Measurements from ENCODE around the gene RHBDD1.

Gene RHBDD1

DNA sequence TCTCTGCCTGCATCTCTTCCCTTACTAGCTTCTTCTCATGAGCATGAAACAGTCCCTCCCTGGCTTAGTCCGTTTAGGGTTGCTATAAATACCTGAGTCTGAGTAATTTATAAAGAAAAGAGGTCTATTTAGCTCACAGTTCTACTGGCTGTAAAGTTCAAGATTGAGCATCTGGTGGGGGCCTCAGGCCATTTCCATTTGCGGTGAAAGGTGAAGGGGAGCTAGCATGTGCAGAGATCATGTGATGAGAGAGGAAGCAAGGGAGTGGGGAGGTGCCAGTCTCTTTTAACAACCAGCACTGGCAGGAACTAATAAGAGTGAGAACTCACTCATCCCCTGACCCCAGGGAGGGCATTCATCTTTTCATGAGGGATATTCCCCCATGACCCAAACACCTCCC lies 26.8 kb downstream of the RHBDD1 start:
- no peak overlapping the region for H3K4me3 ChIP-seq (ENCODE audit: low read depth, low read length)
- no peak for TF ChIP-seq CTCF (IDR thresholded peaks at IDR 0.05; ENCODE audit: control insufficient read depth, extremely low read depth, insufficient read depth)
- DNase-seq (ENCODE audit: low read depth), result no peak

DNA sequence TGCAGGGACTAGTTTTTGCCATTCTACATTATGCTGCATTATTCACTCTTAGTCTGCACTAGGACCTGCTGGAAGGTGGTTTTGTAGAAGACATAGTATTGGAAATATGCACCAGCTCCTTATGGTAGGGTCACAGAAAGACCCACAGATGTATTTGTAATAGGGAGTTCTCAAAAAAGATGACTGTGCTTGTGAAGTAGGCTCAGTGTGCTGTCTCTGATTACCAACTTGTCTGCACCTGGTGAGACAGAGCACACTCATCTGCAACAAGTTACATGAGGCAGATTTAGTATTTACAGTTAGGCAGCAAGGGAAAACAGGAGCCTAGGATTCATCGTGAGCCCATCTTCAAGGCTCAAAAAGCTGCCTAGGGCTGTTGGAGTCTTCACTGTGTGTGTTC lies 29.4 kb downstream of the RHBDD1 start:
- no peak for TF ChIP-seq CTCF (IDR thresholded peaks at IDR 0.05; ENCODE audit: control insufficient read depth, extremely low read depth, insufficient read depth)
- no peak overlapping the region for H3K4me3 ChIP-seq (ENCODE audit: low read depth, low read length)
- DNase-seq (ENCODE audit: low read depth), result no peak

DNA sequence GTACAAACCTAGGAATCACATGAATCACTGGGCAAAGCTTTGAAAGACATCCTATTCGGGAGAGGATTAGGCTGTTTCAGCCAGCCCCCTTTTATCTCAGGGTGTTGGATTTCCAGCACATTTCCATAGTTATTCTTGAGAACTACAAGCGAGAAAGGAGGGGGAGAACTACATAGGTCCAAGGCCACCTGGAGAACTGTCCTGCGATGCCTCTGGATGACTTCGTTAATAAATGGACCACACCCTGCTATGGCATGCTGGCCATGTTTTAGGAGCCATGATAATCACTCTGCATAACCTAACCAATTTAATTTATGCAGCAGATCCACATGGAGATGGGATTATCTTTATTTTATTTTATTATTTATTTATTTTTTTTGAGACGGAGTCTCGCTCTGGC lies 29.9 kb downstream of the RHBDD1 start:
- H3K4me3 ChIP-seq (ENCODE audit: low read depth, low read length), result no peak overlapping the region
- DNase-seq (ENCODE audit: low read depth), result no peak
- no peak for TF ChIP-seq CTCF (IDR thresholded peaks at IDR 0.05; ENCODE audit: control insufficient read depth, extremely low read depth, insufficient read depth)

DNA sequence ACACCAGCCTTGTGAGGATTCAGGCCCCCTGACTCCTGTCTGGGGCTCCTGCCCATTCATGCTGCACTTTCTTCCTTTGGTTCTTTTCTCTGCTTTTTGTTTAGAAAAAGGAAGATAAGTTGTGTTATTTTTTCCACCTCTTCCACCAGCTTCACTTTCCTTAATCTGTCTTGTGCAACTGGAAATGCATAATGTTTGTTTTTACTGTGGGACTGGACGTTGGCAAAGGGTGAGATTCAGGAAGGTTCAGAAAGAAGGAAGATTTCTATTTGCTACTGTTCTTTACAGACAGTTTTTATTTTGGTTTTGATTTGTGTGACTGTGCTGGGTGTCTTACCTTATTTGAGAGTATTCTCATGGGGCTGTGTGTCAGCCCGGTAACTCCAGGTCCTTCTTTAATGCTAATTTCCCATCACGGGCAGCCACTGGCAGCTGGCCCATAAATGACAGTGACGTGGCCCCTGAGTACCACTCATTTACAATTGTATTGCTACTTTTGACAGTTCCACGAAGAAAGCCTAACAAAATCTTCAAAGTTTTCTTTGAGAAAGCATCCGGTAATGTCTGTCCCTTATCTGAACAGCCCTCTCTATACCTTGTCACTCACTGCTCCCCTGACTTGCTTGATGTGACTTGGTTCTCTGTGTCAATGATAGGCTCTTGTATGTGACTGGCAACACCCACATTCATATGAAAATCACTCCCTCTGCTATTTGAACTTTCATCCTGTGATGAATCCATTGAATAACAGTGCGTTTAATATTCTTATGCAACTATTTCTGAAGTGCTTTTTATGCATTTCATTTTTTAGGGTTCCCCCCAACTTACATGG lies 32.7 kb downstream of the RHBDD1 start:
- H3K4me3 ChIP-seq (ENCODE audit: low read depth, low read length), result no peak overlapping the region
- no peak for TF ChIP-seq CTCF (IDR thresholded peaks at IDR 0.05; ENCODE audit: control insufficient read depth, extremely low read depth, insufficient read depth)
- DNase-seq (ENCODE audit: low read depth), result no peak

DNA sequence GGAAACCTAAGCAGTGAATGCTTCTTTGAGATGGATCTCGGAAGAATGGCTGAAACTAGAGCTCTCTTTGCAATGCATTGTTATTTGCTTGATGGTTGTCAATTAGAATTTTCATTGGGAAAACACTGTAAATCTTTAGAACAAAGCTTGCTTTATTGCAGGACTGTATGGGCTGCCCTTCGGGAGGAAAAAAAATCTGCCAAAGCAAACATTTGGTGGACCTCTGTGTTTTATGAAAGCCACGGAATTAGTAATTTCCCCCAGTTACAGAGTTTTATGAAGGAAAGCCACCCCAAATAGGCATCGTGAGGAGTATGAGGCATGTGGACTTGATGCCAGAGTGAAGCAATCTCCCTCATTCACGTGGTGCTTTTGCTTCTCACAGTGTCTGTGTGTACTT lies 33.5 kb downstream of the RHBDD1 start:
- DNase-seq (ENCODE audit: low read depth), result no peak
- no peak for TF ChIP-seq CTCF (IDR thresholded peaks at IDR 0.05; ENCODE audit: control insufficient read depth, extremely low read depth, insufficient read depth)
- H3K4me3 ChIP-seq (ENCODE audit: low read depth, low read length), result no peak overlapping the region

- DNase-seq (ENCODE audit: low read depth), result no peak
- TF ChIP-seq CTCF (IDR thresholded peaks at IDR 0.05; ENCODE audit: control insufficient read depth, extremely low read depth, insufficient read depth), result no peak
Measured at GRCh38 chr2:226873051-226873620, 37.3 kb downstream of the RHBDD1 start.

More at GRCh38 chr2:226873051-226873620, 37.3 kb downstream of the RHBDD1 start:
- H3K4me3 ChIP-seq (ENCODE audit: low read depth, low read length), result no peak overlapping the region

Measured in LNCaP clone FGC (cell line).